GM18951 (cell line): ENCODE data around the gene SFXN4.
"Not testable (repeated sequence)": the region's sequence is repeated elsewhere in the genome, so short reads cannot be mapped to it uniquely, and the experiment has no call there.

ENCODE experiments used
- POLR2A ChIP-seq: IDR thresholded peaks from 4 replicates; pipeline ENCODE4 v1.6.1; 2011; ENCODE audit warnings: mild to moderate bottlenecking; ENCODE audit not compliant: insufficient read length, insufficient read depth; ENCODE audit errors: extremely low read depth
- in situ Hi-C: fragments of 300-500 bp; cut with MboI; formaldehyde crosslinking; loops from one replicate; pipeline ENCODE4 v1.12.0; 2022; ENCODE audit warnings: low sequenced_read_pairs, mixed read lengths, inconsistent platforms; ENCODE audit not compliant: unreplicated experiment

SFXN4 gene

DNA sequence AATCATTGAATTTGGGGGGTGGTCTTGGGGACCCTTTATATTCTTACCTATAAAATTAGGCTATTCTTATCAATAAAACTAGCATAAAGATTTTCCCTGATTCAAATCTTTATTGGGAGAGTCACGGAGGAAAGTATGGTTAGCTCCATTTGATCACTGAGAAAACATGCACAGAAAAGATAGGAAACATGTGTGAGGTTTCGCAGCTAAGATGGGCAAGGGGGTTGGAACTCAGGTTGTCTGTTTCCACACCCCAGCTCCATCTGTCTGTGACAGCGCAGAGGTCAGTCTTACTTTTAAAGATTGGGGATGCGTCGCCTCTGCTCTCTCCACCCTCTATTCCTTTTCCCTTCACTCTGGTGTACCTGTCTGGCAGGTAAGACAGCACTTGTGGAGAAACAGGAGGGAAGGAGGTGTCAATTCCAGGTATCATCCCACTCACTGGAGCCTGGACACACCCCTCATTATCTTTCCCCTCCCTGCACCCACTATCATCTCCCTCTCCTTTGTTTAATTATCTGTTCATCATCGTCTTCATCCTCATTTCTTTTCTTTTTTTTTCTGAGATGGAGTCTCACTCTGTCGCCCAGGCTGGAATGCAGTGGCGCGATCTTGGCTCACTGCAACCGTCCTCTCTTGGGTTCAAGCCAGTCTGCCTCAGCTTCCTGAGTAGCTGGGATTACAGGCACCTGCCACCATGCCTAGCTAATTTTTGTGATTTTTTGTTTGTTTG is 64.0 kb downstream of the SFXN4 start:
- no peak for TF ChIP-seq POLR2A
- in situ Hi-C loops = no loop called here

DNA sequence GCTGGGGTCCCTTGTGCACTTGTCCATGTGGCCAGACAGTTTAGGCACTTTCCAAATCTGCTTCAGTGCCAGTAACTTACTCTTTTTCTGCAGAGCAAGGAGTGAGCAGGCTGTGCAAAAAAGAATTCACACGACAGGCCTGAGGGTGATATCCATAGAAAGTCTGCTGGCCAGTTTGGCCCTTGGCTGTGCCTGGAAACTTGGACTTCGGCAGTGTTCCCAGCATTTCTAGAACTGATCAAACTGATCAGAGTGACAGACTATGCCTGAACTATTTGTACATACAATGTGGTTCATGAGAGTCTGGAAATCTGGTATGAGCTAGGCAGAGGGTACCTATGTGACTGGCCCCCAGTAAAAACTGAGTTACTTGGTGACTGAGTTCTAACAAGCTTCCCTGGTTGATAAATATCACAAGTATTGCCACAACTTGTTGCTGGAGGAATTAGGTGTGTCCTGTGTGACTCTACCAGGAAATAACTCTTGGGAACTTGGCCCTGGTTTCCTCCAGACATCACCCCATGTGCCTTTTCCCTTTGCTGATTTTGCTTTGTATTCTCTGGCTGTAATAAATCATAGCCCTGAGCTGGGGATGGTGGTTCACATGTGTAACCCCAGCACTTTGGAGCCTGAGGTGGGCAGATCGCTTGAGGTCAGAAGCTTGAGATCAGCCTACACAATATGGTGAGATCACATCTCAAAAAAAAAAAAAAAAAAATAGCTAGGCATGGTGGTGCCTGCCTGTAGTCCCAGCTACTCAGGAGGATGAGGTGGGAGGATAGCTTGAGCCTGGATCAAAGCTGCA is 64.9 kb downstream of the SFXN4 start:
- in situ Hi-C loops = no loop called here
- TF ChIP-seq POLR2A = no peak

DNA sequence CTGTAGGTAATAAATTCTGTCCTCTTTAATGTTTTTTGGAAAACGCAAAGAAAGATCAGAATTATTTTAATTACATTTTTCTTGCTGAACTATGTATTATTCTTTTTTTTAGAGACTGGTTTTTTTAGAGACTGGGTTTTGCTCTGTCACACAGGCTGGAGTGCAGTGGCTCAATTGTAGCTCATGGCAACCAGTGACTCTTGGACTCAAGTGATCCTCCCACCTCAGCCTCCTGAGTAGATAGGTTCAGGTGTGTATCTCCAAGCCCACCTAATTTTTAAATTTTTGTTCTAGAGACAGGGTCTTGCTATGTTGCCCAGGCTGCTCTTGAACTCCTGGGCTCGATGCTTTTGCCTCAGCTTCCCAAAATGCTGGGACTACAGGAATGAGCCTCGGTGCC is 66.9 kb downstream of the SFXN4 start:
- in situ Hi-C loops = no loop called here
- no peak for TF ChIP-seq POLR2A

DNA sequence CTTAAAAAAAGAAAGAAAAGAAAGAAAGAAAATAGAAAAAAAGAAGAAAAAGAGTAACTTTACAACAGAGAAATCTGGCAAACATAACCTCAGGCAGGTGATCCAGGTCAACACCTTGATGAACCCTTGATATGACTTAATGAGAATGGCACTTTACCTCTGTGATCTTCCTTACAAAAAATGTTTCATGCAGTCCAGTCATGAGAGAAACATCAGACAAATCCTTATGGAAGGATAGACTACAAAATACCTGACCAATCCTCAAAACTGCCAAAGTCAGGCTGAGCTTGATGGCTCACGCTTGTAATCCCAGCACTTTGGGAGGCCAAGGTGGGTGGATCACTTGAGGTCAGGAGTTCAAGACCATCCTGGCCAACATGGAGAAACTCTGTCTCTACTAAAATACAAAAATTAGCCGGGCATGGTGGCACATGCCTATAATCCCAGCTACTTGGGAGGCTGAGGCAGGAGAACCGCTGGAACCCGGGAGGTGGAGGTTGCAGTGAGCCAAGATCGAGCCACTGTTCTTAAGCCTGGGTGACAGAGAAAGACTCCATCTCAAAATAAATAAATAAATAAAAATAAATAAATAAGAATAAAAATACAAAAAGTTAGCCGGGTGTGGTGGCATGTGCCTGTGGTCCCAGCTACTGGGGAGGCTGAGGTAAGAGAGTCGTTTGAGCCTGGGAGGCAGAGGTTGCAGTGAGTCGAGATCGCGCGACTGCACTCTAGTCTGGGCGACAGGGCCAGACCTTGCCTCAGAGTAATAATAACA is 68.7 kb downstream of the SFXN4 start:
- in situ Hi-C loops = not testable (repeated sequence)

DNA sequence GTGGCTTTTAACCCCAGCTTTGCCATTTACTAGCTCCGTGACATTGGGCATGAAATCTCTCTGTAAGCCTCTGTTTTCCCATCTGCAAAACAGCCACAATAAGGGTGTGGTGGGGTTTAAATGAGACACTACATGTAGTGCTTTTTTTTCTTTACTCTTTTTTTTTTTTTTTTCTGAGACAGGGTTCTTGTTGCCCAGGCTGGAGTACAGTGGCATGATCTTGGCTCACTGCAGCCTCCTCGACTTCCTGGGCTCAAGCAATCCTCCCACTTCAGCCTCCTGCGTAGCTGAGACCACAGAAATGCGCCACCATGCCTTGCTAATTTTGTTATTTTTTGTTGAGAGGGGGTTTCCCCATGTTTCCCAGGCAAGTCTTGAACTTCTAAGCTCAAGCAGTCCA is 69.9 kb downstream of the SFXN4 start:
- in situ Hi-C loops = no loop called here
- TF ChIP-seq POLR2A = no peak

DNA sequence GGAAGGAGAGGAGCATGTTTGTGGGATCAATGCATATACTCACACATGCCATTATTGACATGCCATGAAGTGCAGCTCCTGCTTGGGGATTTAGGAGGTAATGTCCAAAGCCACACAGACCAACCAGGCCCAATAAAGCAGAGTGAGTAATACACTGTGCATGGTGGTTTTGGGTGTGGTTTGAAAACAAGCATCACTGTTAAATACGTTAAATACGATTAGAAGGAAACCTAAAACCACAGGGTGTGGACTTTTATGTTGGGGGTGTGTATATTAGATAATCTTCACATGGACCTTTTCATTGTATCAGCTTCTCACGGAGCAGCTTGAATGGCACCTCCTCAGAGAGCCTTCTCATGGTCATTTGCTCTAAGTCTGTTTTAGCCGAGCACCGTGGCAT is 74.5 kb downstream of the SFXN4 start:
- TF ChIP-seq POLR2A = no peak
- in situ Hi-C loops = no loop called here
